RWPE2 (cell line): ENCODE data around the gene SOS1.

Experiments used
- ATAC-seq: fragments of 200-7000 bp; cut with Tn5 transposase; 3 replicates; pipeline ENCODE4 v1.9.1; 2021; ENCODE audit warnings: low read depth
- DNase-seq: peaks from one replicate; pipeline ENCODE4 v3.0.0-alpha.2; 2020; ENCODE audit warnings: low spot score
- H3K27ac ChIP-seq: fragments of 450-650 bp; 2 replicates; pipeline ENCODE4 v1.5.1; 2017; ENCODE audit warnings: mild to moderate bottlenecking; ENCODE audit not compliant: poor library complexity, severe bottlenecking
- H3K27me3 ChIP-seq: fragments of 250-450 bp; sonication (Bioruptor Pico); 2 replicates; pipeline ENCODE4 v1.5.1; 2021; ENCODE audit warnings: mild to moderate bottlenecking, moderate library complexity; ENCODE audit not compliant: insufficient read depth, poor library complexity, severe bottlenecking
- H3K36me3 ChIP-seq: fragments of 250-450 bp; sonication (Bioruptor Pico); 2 replicates; pipeline ENCODE4 v1.5.1; 2020; ENCODE audit warnings: low read depth, mild to moderate bottlenecking, moderate library complexity
- H3K4me1 ChIP-seq: fragments of 250-450 bp; sonication (Bioruptor Pico); 2 replicates; pipeline ENCODE4 v1.5.1; 2021; ENCODE audit warnings: mild to moderate bottlenecking, moderate library complexity; ENCODE audit not compliant: insufficient read depth, poor library complexity, severe bottlenecking
- H3K4me3 ChIP-seq: fragments of 250-450 bp; sonication (Bioruptor Pico); 2 replicates; pipeline ENCODE4 v1.5.1; 2021; ENCODE audit warnings: mild to moderate bottlenecking, moderate library complexity; ENCODE audit not compliant: severe bottlenecking
- H3K9me3 ChIP-seq: fragments of 250-450 bp; sonication (Bioruptor Pico); 2 replicates; pipeline ENCODE4 v1.5.1; 2021; ENCODE audit warnings: mild to moderate bottlenecking, moderate library complexity; ENCODE audit not compliant: severe bottlenecking
- TF ChIP-seq, protein P1 (sequence below): fragments of 450-650 bp; IDR thresholded peaks from one replicate; pipeline ENCODE4 v1.5.1; 2017; ENCODE audit warnings: mild to moderate bottlenecking, moderate library complexity; ENCODE audit not compliant: poor library complexity, severe bottlenecking

SOS1 gene

DNA sequence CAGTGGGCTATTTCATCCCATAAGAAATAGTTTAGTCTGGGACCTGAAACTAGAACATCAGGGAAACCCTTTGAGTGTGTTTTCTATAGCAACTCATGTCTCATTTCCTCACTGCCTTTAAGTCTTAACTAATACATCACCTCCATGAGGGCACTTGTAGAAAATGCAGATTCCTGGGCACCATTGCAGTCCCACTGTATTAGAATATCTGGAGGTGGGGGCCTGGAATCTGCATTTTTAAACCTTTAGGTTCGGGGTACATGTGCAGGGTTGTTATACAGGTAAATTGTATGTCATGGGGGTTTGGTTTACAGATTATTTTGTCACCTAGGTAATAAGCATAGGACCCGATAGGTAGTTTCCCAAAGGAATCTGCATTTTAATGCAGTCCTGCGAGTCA lies 143.8 kb downstream of the SOS1 start:
- ATAC-seq: no peak
- no peak overlapping the region for H3K4me3 ChIP-seq

DNA sequence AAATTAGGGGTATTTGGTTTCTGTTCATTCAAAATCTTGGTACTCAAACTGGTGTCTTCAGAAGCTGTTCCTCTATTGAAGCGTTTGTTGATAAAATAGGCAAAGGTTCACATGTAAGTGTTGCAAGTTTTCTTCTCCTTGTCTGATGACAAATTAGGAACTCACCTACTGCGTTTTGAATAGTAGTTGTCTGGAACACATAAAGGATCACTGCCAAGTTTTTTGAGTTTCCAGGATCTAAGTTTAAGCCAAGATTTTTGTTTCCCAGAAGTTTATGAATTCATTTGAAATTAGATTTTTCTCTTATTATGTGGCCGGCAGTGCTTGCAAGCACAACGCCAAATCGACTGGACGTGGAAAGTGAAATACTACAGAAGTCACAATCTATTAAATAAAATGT lies 145.8 kb downstream of the SOS1 start:
- no peaks in the 10 kb centered on the region for H3K9me3 ChIP-seq
- H3K27ac ChIP-seq: no peak overlapping the region
- no peaks in the 10 kb centered on the region for H3K36me3 ChIP-seq
- TF ChIP-seq, protein P1, sequence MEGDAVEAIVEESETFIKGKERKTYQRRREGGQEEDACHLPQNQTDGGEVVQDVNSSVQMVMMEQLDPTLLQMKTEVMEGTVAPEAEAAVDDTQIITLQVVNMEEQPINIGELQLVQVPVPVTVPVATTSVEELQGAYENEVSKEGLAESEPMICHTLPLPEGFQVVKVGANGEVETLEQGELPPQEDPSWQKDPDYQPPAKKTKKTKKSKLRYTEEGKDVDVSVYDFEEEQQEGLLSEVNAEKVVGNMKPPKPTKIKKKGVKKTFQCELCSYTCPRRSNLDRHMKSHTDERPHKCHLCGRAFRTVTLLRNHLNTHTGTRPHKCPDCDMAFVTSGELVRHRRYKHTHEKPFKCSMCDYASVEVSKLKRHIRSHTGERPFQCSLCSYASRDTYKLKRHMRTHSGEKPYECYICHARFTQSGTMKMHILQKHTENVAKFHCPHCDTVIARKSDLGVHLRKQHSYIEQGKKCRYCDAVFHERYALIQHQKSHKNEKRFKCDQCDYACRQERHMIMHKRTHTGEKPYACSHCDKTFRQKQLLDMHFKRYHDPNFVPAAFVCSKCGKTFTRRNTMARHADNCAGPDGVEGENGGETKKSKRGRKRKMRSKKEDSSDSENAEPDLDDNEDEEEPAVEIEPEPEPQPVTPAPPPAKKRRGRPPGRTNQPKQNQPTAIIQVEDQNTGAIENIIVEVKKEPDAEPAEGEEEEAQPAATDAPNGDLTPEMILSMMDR: no peak
- no peak overlapping the region for H3K4me3 ChIP-seq
- no peaks in the 10 kb centered on the region for H3K27me3 ChIP-seq
- no peaks in the 10 kb centered on the region for H3K4me1 ChIP-seq
- ATAC-seq: no peak
- no peak for DNase-seq

More for the DNA sequence above, 143.8 kb downstream of the SOS1 start:
- Histone ChIP-seq H3K27ac (no peak overlapping the region), H3K9me3 (no peaks in the 10 kb centered on the region), H3K36me3 (no peaks in the 10 kb centered on the region), H3K4me1 (no peaks in the 10 kb centered on the region), H3K27me3 (no peaks in the 10 kb centered on the region)
- TF ChIP-seq, protein P1: no peak
- no peak for DNase-seq

- Histone ChIP-seq H3K9me3 (no peaks in the 10 kb centered on the region), H3K36me3 (no peaks in the 10 kb centered on the region), H3K4me1 (no peaks in the 10 kb centered on the region), H3K4me3 (no peak overlapping the region), H3K27me3 (no peaks in the 10 kb centered on the region), H3K27ac (no peak overlapping the region)
- DNase-seq (no peak), ATAC-seq (no peak)
- TF ChIP-seq, protein P1: no peak
Measured at GRCh38 chr2:38973266-38973665, 147.6 kb downstream of the SOS1 start.

DNA sequence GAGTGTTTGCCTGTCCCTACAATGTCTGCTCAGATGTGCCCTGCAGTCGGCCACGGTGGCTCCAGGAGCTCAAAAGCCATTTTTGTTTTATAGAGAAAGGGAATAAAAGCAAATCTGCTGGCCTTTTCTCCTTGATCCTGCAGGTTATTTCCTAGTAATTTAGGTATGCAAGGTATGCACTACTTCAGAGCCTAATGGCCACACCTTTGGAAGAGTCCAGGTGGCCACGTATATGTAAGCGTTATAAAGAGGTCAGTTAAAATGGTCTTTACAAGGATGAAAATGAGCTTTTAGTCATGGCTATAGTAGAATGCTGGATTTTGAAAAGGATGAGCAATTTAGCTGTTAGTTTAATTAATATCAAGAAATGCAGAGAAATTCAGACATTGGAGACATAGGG lies 149.5 kb downstream of the SOS1 start:
- DNase-seq (no peak), ATAC-seq (no peak)
- TF ChIP-seq, protein P1: no peak
- no peaks in the 10 kb centered on the region for H3K27me3 ChIP-seq
- no peak overlapping the region for H3K27ac ChIP-seq
- H3K4me3 ChIP-seq: no peak overlapping the region
- H3K4me1 ChIP-seq: no peaks in the 10 kb centered on the region
- H3K36me3 ChIP-seq: no peaks in the 10 kb centered on the region
- no peaks in the 10 kb centered on the region for H3K9me3 ChIP-seq

- H3K4me1 ChIP-seq: no peaks in the 10 kb centered on the region
- ATAC-seq (no peak), DNase-seq (no peak)
- no peak overlapping the region for H3K27ac ChIP-seq
- TF ChIP-seq, protein P1: no peak
- H3K4me3 ChIP-seq: no peak overlapping the region
- H3K27me3 ChIP-seq: no peaks in the 10 kb centered on the region
- no peaks in the 10 kb centered on the region for H3K36me3 ChIP-seq
- H3K9me3 ChIP-seq: no peaks in the 10 kb centered on the region
Measured at GRCh38 chr2:38968021-38968420, 152.8 kb downstream of the SOS1 start.
